ENCODE results near the gene GUSB. TPM values are rescaled to one million over a fixed set of nuclear protein-coding genes. Genes with fewer than 3 reads are reported as not detected.

Gene GUSB
- polyA plus RNA-seq, 1 of the 3 experiments (the other 2 are of a cell fraction) = 96.9 TPM

GRCh38 chr7:65924193-65924592 is 57.8 kb downstream of the GUSB start:
- H3K79me2 ChIP-seq (ENCODE audit: insufficient read depth) = peaks cover 33% of the 10 kb centered on the region; the same call in 1 of the 2 replicates
- H3K9me2 ChIP-seq = no peaks in the 10 kb centered on the region
- no peaks in the 10 kb centered on the region; the same call in 1 of the 2 replicates for H4K20me1 ChIP-seq (ENCODE audit: insufficient read depth)
- no peak overlapping the region for H3K9ac ChIP-seq
- ChIA-PET CTCF (interaction anchor here (1.1 kb wide), 1 partner anchor 13 kb away, joined by 4 read pairs; no protein-coding TSS in a partner anchor), POLR2A (no interaction called here)
- H3K4me1 ChIP-seq (ENCODE audit: control insufficient read depth in 1 of 2, insufficient read depth in 2 of 2, low read depth in 1 of 2, low read length in 1 of 2) = no peaks in the 10 kb centered on the region
- no peak for DNase-seq
- H3F3A ChIP-seq (replicated peaks; ENCODE audit: insufficient read depth) = no peaks in the 10 kb centered on the region
- H3K4me3 ChIP-seq (ENCODE audit: low read depth in 2 of 2, low read length in 1 of 2) = no peak overlapping the region
- H3K4me2 ChIP-seq = no peak overlapping the region
- H3K9me3 ChIP-seq = no peaks in the 10 kb centered on the region
- H2AFZ ChIP-seq (ENCODE audit: low read depth) = no peak overlapping the region
- peaks cover 0 to 4% of the 10 kb centered on the region in 2 experiments for H3K36me3 ChIP-seq (replicated peaks in 1 of 2; ENCODE audit: control insufficient read depth in 1 of 2, insufficient read depth in 2 of 2, low read length in 1 of 2)
- WGBS (ENCODE audit: low lambda C conversion rate) = 91% methylated on average over 4 of the region's 4 CpGs
- no peak overlapping the region for H3K27ac ChIP-seq (ENCODE audit: low read depth in 2 of 2, low read length in 1 of 2)
- TF ChIP-seq RCOR1 (IDR thresholded peaks at IDR 0.05; ENCODE audit: low read length) = no peak
- H3K27me3 ChIP-seq (ENCODE audit: insufficient read depth) = no peaks in the 10 kb centered on the region

GRCh38 chr7:65923316-65923715 is 58.7 kb downstream of the GUSB start:
- Histone ChIP-seq H3K27ac (ENCODE audit: low read depth in 2 of 2, low read length in 1 of 2) (no peak overlapping the region), H3F3A (replicated peaks; ENCODE audit: insufficient read depth) (no peaks in the 10 kb centered on the region), H3K36me3 (replicated peaks in 1 of 2; ENCODE audit: control insufficient read depth in 1 of 2, insufficient read depth in 2 of 2, low read length in 1 of 2) (peaks cover 0 to 4% of the 10 kb centered on the region in 2 experiments), H4K20me1 (ENCODE audit: insufficient read depth) (no peaks in the 10 kb centered on the region; the same call in 1 of the 2 replicates), H3K9me2 (no peaks in the 10 kb centered on the region), H2AFZ (ENCODE audit: low read depth) (no peak overlapping the region), H3K9me3 (no peaks in the 10 kb centered on the region), H3K4me3 (ENCODE audit: low read depth in 2 of 2, low read length in 1 of 2) (no peak overlapping the region), H3K27me3 (ENCODE audit: insufficient read depth) (no peaks in the 10 kb centered on the region), H3K4me2 (no peak overlapping the region), H3K9ac (no peak overlapping the region), H3K79me2 (ENCODE audit: insufficient read depth) (peaks cover 28% of the 10 kb centered on the region; the same call in 1 of the 2 replicates), H3K4me1 (ENCODE audit: control insufficient read depth in 1 of 2, insufficient read depth in 2 of 2, low read depth in 1 of 2, low read length in 1 of 2) (no peaks in the 10 kb centered on the region)
- 95% methylated on average over 4 of the region's 4 CpGs for WGBS (ENCODE audit: low lambda C conversion rate)
- POLR2A ChIA-PET = interaction anchor here (0.6 kb wide), 1 partner anchor 120 kb away, joined by 3 read pairs; no protein-coding TSS in a partner anchor
- DNase-seq = no peak
- CTCF ChIA-PET = interaction anchor here (1.1 kb wide), 1 partner anchor 12 kb away, joined by 4 read pairs; no protein-coding TSS in a partner anchor
- TF ChIP-seq PBX3 (IDR thresholded peaks at IDR 0.05) (no peak), GABPA (IDR thresholded peaks at IDR 0.05; ENCODE audit: low read depth) (no peak), MEF2A (IDR thresholded peaks at IDR 0.05; ENCODE audit: borderline replicate concordance, low read depth) (no peak)

DNA sequence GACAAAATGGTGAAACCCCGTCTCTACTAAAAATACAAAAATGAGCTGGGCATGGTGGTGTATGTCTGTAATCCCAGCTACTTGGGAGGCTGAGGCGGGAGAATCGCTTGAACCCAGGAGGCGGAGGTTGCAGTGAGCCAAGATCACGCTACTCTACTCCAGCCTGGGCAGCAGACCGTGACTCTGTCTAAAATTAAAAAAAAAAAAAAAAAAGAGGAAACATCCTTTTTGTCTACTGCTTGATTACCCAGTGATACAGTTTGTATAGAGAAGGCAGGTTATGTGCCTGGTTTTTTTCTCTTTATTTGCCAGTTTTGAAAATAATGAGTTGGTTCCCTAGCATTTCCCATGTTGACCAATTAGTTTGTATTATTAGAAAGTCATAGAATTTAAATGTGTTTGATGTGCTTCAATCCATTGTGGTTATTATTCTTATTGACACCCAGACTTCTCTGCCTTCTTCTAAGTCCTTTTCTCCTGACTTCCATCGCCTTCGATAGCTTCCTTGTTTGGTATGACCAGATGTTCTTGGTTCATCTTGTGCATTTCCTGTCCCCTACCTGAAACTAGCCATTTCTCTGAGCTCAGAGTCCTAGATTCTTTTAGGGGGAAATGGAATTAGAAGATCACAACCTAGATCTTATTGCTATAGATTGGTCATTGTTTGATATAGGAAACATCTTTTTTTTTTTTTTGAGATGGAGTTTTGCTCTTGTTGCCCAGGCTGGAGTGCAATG is 65.9 kb downstream of the GUSB start:
- no peak overlapping the region for H3K27ac ChIP-seq (ENCODE audit: low read depth in 2 of 2, low read length in 1 of 2)
- 97% methylated on average over 8 of the region's 8 CpGs for WGBS (ENCODE audit: low lambda C conversion rate)
- H3K9ac ChIP-seq = no peak overlapping the region
- H4K20me1 ChIP-seq (ENCODE audit: insufficient read depth) = peaks cover 6% of the 10 kb centered on the region; the same call in 1 of the 2 replicates
- no peak for DNase-seq
- no peaks in the 10 kb centered on the region for H3K9me2 ChIP-seq
- H3K79me2 ChIP-seq (ENCODE audit: insufficient read depth) = peaks cover 55% of the 10 kb centered on the region; the same call in 1 of the 2 replicates
- peaks cover 0 to under 1% of the 10 kb centered on the region in 2 experiments for H3K36me3 ChIP-seq (replicated peaks in 1 of 2; ENCODE audit: control insufficient read depth in 1 of 2, insufficient read depth in 2 of 2, low read length in 1 of 2)
- no peak overlapping the region for H2AFZ ChIP-seq (ENCODE audit: low read depth)
- no peaks in the 10 kb centered on the region for H3K4me1 ChIP-seq (ENCODE audit: control insufficient read depth in 1 of 2, insufficient read depth in 2 of 2, low read depth in 1 of 2, low read length in 1 of 2)
- ChIA-PET POLR2A (no interaction called here), CTCF (no interaction called here)
- H3F3A ChIP-seq (replicated peaks; ENCODE audit: insufficient read depth) = peaks cover 5% of the 10 kb centered on the region
- H3K9me3 ChIP-seq = no peaks in the 10 kb centered on the region
- no peak overlapping the region for H3K4me3 ChIP-seq (ENCODE audit: low read depth in 2 of 2, low read length in 1 of 2)
- H3K4me2 ChIP-seq = no peak overlapping the region
- no peaks in the 10 kb centered on the region for H3K27me3 ChIP-seq (ENCODE audit: insufficient read depth)
- TF ChIP-seq RFX5 (IDR thresholded peaks at IDR 0.05; ENCODE audit: low read length) (no peak), NFIC (IDR thresholded peaks at IDR 0.05; ENCODE audit: borderline replicate concordance) (no peak), CTCF (IDR thresholded peaks at IDR 0.05) (no peak), ZBTB33 (IDR thresholded peaks at IDR 0.05; ENCODE audit: borderline replicate concordance, low read depth) (no peak), YY1 (IDR thresholded peaks at IDR 0.05; ENCODE audit: low read depth) (no peak), FOXJ3 (CRISPR knock-in tag; IDR thresholded peaks at IDR 0.05) (no peak), PBX3 (IDR thresholded peaks at IDR 0.05) (no peak), SIN3A (IDR thresholded peaks at IDR 0.05; ENCODE audit: borderline replicate concordance, low read depth, low read length) (no peak), TCF12 (IDR thresholded peaks at IDR 0.05) (no peak)
- TF ChIP-seq, protein P1, sequence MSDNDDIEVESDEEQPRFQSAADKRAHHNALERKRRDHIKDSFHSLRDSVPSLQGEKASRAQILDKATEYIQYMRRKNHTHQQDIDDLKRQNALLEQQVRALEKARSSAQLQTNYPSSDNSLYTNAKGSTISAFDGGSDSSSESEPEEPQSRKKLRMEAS (IDR thresholded peaks at IDR 0.05; ENCODE audit: low read depth) = no peak
